Measurements from ENCODE around the gene CST3. TPM values are rescaled to one million over a fixed set of nuclear protein-coding genes. Genes with fewer than 3 reads are reported as not detected.
"Not testable (repeated sequence)": the region's sequence is repeated elsewhere in the genome, so short reads cannot be mapped to it uniquely, and the experiment has no call there.

CST3 gene
- total and polyA plus RNA-seq, 2 experiments from 2014 or later = 921 to 2,850 TPM

DNA sequence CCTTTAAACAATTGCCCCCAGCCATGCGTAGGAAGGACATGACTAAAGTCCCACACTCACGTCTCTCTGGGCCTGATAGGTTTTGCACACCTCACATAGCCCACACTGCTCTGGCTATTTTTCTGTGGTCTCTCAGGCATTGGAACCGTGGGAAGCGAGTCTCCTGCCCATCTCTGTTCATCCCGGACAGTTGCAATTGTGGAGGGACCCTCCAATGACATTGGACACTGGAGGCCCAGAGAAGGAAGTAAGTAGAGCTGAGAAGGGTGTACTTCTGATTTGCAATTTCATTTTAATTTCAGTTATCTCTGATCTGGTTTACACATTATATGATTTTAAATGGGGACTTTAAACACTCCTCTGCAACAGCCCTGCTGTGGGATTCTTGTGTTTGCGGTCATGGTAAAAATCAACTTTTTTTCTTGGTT lies 23.3 kb upstream of the CST3 start:
- no peaks in the 10 kb centered on the region for H3K36me3 ChIP-seq (replicated peaks; ENCODE audit: insufficient read depth, low read depth)
- H3K27ac ChIP-seq = peak overlapping the region; percentile 66

DNA sequence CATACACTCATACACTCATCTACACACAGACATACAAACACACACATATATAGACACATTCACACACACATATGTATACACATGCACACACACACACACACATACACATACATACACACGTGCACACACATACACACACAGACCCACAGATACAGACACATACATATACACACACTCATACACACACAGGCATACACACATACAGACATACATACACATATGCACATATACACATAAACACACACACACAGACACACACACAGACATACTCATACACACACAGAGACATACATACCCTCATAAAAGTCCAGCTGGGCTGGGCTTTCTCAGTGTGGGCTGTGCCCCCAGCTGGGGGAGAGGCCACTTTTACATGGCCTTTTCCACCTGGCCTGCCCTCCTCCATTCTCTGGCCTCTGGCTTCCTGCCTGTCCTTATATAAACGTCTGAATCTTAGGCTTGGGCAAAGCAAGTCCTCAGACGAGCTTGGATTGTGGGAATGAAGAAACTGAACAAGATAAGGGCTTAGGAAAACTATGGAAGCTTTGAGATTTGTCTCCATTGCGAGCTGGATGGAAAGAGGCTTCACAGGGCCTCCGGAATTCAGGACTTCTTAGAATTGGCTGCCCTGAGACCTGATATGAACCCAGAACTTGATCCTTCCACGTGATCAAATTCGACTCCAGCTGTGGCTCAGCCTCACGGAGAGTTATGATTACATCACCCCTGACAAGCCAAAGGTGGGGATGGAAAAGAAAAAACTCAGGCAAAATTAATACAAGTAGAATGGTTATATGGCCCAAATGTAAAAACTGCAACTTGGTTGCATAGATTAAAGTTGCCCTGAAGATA lies 22.5 kb upstream of the CST3 start:
- H3K4me2 ChIP-seq = peak overlapping the region; percentile 2
- H3K27ac ChIP-seq = peak overlapping the region; percentile 66

More for the DNA sequence above, 23.3 kb upstream of the CST3 start:
- H3K9me2 ChIP-seq (replicated peaks; ENCODE audit: insufficient read depth) = no peaks in the 10 kb centered on the region
- 88% methylated on average over 6 of the region's 6 CpGs for WGBS (ENCODE audit: low lambda C conversion rate, missing lambda C conversion rate)
- DNase-seq (ENCODE audit: low spot score) = no peak
- H3K4me1 ChIP-seq (ENCODE audit: insufficient read depth) = peaks cover 34% of the 10 kb centered on the region
- H3K27me3 ChIP-seq = no peaks in the 10 kb centered on the region
- TF ChIP-seq, protein P1, sequence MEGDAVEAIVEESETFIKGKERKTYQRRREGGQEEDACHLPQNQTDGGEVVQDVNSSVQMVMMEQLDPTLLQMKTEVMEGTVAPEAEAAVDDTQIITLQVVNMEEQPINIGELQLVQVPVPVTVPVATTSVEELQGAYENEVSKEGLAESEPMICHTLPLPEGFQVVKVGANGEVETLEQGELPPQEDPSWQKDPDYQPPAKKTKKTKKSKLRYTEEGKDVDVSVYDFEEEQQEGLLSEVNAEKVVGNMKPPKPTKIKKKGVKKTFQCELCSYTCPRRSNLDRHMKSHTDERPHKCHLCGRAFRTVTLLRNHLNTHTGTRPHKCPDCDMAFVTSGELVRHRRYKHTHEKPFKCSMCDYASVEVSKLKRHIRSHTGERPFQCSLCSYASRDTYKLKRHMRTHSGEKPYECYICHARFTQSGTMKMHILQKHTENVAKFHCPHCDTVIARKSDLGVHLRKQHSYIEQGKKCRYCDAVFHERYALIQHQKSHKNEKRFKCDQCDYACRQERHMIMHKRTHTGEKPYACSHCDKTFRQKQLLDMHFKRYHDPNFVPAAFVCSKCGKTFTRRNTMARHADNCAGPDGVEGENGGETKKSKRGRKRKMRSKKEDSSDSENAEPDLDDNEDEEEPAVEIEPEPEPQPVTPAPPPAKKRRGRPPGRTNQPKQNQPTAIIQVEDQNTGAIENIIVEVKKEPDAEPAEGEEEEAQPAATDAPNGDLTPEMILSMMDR (IDR thresholded peaks at IDR 0.05; ENCODE audit: poor library complexity) = no peak
- no peak for TF ChIP-seq EZH2phosphoT487 (IDR thresholded peaks at IDR 0.05; ENCODE audit: low read depth, severe bottlenecking, unreplicated experiment)
- TF ChIP-seq EZH2 (IDR thresholded peaks at IDR 0.05; ENCODE audit: borderline replicate concordance) = no peak
- no peak overlapping the region for H3K4me3 ChIP-seq
- H3K79me2 ChIP-seq = no peaks in the 10 kb centered on the region
- peak overlapping the region; percentile 25 for H3K4me2 ChIP-seq
- no peaks in the 10 kb centered on the region for H3K9me3 ChIP-seq (ENCODE audit: low read depth)
- no peaks in the 10 kb centered on the region for H4K20me1 ChIP-seq (ENCODE audit: insufficient read depth, poor library complexity, severe bottlenecking)
- no peak overlapping the region for H2AFZ ChIP-seq

DNA sequence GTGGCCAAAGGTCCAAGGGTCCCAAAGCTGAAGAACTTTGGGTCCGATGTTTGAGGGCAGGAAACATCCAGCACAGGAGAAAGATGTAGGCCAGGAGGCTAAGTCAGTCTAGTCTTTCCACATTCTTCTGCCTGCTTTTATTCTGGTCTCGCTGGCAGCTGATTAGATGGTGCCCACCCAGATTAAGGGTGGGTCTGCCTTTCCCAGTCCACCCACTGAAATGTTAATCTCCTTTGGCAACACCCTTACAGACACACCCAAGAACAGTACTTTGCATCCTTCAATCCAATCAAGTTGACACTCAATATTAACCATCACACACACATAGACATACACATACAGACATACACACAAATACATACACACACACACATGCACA lies 21.8 kb upstream of the CST3 start:
- Histone ChIP-seq H3K4me1 (ENCODE audit: insufficient read depth) (peaks cover 34% of the 10 kb centered on the region), H3K27ac (peak overlapping the region; percentile 66)
- H2AFZ ChIP-seq; H3K27me3 ChIP-seq; H3K79me2 ChIP-seq; H3K9me3 ChIP-seq (ENCODE audit: low read depth); H4K20me1 ChIP-seq (ENCODE audit: insufficient read depth, poor library complexity, severe bottlenecking); H3K36me3 ChIP-seq (replicated peaks; ENCODE audit: insufficient read depth, low read depth); H3K4me2 ChIP-seq; H3K4me3 ChIP-seq; DNase-seq (ENCODE audit: low spot score); H3K9me2 ChIP-seq (replicated peaks; ENCODE audit: insufficient read depth): not testable (repeated sequence)
- 97% methylated on average over 2 of the region's 2 CpGs for WGBS (ENCODE audit: low lambda C conversion rate, missing lambda C conversion rate)

More for the DNA sequence above, 22.5 kb upstream of the CST3 start:
- no peaks in the 10 kb centered on the region for H3K9me2 ChIP-seq (replicated peaks; ENCODE audit: insufficient read depth)
- no peaks in the 10 kb centered on the region for H3K9me3 ChIP-seq (ENCODE audit: low read depth)
- no peak overlapping the region for H2AFZ ChIP-seq
- DNase-seq (ENCODE audit: low spot score) = no peak
- no peaks in the 10 kb centered on the region for H3K36me3 ChIP-seq (replicated peaks; ENCODE audit: insufficient read depth, low read depth)
- no peaks in the 10 kb centered on the region for H3K27me3 ChIP-seq
- TF ChIP-seq EZH2phosphoT487 (IDR thresholded peaks at IDR 0.05; ENCODE audit: low read depth, severe bottlenecking, unreplicated experiment) (no peak), EZH2 (IDR thresholded peaks at IDR 0.05; ENCODE audit: borderline replicate concordance) (no peak)
- TF ChIP-seq, protein P1 (IDR thresholded peaks at IDR 0.05; ENCODE audit: poor library complexity) = no peak
- H3K79me2 ChIP-seq = no peaks in the 10 kb centered on the region
- no peaks in the 10 kb centered on the region for H4K20me1 ChIP-seq (ENCODE audit: insufficient read depth, poor library complexity, severe bottlenecking)
- H3K4me3 ChIP-seq = no peak overlapping the region
- 63% methylated on average over 8 of the region's 8 CpGs for WGBS (ENCODE audit: low lambda C conversion rate, missing lambda C conversion rate)
- H3K4me1 ChIP-seq (ENCODE audit: insufficient read depth) = peaks cover 34% of the 10 kb centered on the region

DNA sequence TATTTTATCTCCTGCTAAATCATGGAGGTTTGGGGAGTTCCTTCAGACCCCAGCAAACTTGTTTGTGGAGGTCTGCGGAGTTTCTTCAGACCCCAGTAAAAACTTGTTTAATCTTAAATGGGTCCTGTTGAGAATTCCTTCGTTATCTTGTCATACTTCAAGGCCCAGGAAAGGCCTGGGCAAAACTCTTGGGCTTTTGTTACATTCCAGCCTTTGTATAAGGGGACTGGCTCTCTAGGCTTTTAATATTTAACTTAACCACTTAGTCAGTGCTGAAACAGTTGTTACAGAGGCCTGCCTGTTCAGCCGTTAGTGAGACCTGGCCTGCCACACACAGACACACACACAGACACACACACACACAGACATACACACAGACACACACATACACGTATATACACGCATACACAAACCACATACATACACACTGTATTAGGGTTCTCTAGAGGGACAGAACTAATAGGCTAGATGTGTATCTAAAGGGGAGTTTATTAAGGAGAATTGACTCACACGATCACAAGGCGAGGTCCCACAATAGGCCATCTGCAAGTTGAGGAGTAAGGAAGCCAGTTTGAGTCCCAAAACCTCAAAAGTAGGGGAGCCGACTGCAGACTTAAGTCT lies 21.3 kb upstream of the CST3 start:
- Histone ChIP-seq H4K20me1 (ENCODE audit: insufficient read depth, poor library complexity, severe bottlenecking) (no peaks in the 10 kb centered on the region), H3K4me1 (ENCODE audit: insufficient read depth) (peaks cover 34% of the 10 kb centered on the region), H3K9me3 (ENCODE audit: low read depth) (no peaks in the 10 kb centered on the region), H3K36me3 (replicated peaks; ENCODE audit: insufficient read depth, low read depth) (no peaks in the 10 kb centered on the region), H3K27me3 (no peaks in the 10 kb centered on the region), H3K27ac (peak overlapping the region; percentile 66), H3K4me2 (peak overlapping the region; percentile 17), H2AFZ (no peak overlapping the region), H3K9me2 (replicated peaks; ENCODE audit: insufficient read depth) (no peaks in the 10 kb centered on the region), H3K4me3 (no peak overlapping the region), H3K79me2 (no peaks in the 10 kb centered on the region)
- TF ChIP-seq, protein P1 (IDR thresholded peaks at IDR 0.05; ENCODE audit: poor library complexity) = no peak
- TF ChIP-seq EZH2phosphoT487 (IDR thresholded peaks at IDR 0.05; ENCODE audit: low read depth, severe bottlenecking, unreplicated experiment) (no peak), EZH2 (IDR thresholded peaks at IDR 0.05; ENCODE audit: borderline replicate concordance) (no peak)
- no peak for DNase-seq (ENCODE audit: low spot score)
- WGBS (ENCODE audit: low lambda C conversion rate, missing lambda C conversion rate) = 58% methylated on average over 8 of the region's 8 CpGs
